GM12874 (cell line): ENCODE data around the gene CREG2.

ENCODE experiments used
- CTCF ChIP-seq: IDR thresholded peaks from 2 replicates; pipeline ENCODE4 v1.5.1; 2011; ENCODE audit warnings: low read depth, mild to moderate bottlenecking, control low read depth, low read length, moderate library complexity; ENCODE audit not compliant: insufficient read depth

Gene CREG2

GRCh38 chr2:101383016-101383541, 4.2 kb downstream of the CREG2 start:
- no peak for TF ChIP-seq CTCF

- TF ChIP-seq CTCF: no peak
Measured at GRCh38 chr2:101382442-101382841, 4.9 kb downstream of the CREG2 start.

GRCh38 chr2:101380376-101380775, 6.9 kb downstream of the CREG2 start:
- no peak for TF ChIP-seq CTCF

- TF ChIP-seq CTCF: no peak
Measured at GRCh38 chr2:101379091-101379490, 8.2 kb downstream of the CREG2 start.

GRCh38 chr2:101375653-101376052, 11.7 kb downstream of the CREG2 start:
- TF ChIP-seq CTCF: no peak

GRCh38 chr2:101374821-101375561, 12.3 kb downstream of the CREG2 start:
- TF ChIP-seq CTCF: no peak

- TF ChIP-seq CTCF: no peak
Measured at GRCh38 chr2:101372792-101373191, 14.5 kb downstream of the CREG2 start.
